ENCODE measurements around the gene WWOX. TPM values are rescaled to one million over a fixed set of nuclear protein-coding genes. Genes with fewer than 3 reads are reported as not detected.

The WWOX gene
- total RNA-seq, 1 experiment from 2014 or later, result 13.0 TPM

DNA sequence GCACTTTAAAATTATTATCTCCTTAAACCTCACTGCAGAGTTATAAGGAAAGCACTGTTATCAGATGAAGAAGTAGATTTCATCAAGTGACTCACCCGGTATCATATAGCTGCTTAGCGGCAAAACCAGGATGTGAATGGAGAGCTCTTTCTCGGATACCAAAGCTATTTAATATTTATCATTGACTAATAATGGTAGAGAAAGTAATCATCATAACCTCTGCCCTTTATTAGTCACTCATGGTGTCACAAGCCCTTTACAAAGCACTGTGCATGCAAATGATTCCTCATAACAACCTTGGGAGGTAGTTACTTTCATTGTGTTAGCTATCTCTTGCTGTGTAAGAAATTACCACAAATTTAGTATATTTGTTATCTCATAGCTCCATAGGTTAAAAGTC is 908.2 kb downstream of the WWOX start:
- no peak for DNase-seq (ENCODE audit: low read depth)

GRCh38 chr16:79008036-79008868 is 908.8 kb downstream of the WWOX start:
- no peak for DNase-seq (ENCODE audit: low read depth)

- no peak for DNase-seq (ENCODE audit: low read depth)
Observed at GRCh38 chr16:79008869-79009179, 909.4 kb downstream of the WWOX start.

DNA sequence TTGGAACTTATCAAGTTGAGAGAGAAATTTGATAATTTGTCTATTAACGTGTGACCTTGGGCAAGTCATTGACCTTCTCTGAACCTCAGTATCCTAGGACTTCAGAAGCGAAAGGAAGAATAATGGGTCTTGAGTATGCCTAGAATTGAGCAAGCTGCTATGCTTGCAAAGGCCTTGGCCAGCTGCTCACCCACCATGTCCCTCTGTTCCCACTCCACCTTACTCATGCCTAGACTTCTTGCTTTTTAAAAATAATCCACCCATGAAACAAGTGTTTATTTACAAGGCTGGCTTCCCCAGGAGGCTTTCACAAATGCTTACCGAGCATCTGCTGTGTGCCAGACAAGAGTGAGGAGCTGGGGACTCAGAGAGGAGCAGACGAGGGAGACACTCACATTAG is 910.4 kb downstream of the WWOX start:
- DNase-seq (ENCODE audit: low read depth), result no peak

DNA sequence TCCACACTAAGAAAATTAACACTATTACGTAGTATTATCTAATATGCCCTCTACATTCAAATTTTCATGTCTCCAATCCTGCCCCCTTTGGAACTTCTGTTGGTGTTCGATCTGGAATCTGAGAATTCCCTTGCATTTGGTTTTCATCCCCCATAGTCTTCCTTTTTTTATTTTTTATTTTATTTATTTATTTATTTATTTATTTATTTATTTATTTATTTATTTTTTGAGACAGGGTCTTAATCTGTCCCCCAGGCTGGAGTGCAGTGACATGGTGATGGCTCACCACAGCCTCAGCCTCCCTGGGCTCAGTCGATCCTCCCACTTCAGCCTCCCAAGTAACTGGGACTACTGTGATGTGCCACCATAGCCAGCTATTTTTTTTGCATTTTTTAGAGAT is 911.8 kb downstream of the WWOX start:
- DNase-seq (ENCODE audit: low read depth), result no peak

DNA sequence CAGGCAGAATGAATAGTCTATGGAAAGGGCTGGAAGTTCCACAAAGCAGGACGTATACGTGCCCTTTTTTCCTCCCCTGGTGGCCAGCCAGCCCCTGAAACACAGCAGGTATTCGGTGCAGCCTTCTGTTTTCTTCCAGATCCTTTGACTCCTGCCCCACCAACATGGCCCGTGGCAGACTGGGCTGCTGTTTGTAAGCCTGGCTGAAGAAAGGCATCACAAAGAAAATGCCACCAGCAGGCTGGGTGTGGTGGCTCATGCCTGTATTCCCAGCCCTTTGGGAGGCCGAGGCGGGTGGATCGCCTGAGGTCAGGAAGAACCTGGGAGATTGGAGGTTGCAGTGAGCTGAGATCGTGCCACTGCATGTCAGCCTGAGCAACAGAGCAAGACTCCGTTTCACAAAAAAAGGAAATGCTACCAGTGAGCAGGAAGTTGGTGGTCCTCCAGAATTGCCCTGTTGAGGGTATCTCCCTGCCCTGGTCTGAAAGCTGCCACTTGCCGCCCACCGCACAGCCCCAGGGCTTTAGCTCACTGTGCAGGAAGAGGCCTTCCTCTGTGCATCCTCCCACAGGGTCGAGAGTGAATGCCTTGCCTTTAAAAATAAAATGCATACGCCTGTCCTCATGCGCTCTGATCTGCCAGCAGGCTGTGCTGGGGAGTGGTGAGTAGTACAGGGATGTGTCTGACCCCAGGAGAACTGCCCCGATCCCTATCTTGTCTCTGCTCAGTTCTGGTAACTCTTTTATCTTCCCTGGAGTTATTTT is 913.4 kb downstream of the WWOX start:
- DNase-seq (ENCODE audit: low read depth), result no peak

DNA sequence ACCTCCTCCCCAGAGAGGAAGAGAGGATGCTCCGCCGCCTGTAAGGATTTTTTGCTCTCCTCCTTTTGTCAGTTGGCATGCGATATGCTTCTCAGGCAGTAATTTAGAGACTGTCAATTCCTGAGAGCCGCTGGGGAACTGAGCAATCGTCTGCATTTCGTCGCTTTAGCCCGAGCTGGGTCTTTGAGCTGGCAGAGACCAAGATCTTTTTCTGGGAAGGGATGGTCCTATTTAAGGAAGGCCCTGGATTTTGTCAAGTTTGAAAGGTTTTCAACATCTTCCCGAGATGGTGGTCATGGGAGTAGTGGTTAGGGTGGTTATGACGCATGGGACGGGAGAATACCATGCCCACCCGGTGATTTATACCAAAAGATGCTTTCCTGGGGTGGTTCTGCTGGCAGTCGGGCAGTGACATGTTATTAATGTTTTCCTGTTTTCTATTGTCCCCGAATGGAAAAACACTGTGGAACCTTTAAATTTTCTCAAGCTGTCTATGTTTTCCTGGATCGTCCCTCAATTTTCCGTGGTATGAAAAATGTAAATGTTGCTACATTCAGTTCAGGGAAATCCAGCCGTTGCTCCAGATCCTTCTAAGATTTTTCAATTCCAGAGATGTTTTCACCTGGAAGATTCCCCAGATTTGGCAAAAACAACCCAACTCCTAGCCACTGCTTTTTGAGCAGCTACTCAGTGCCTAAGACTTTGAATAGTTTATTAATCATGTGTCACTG is 914.6 kb downstream of the WWOX start:
- DNase-seq (ENCODE audit: low read depth), result no peak

- no peak for DNase-seq (ENCODE audit: low read depth)
Observed at GRCh38 chr16:79018650-79019429, 919.4 kb downstream of the WWOX start.

GRCh38 chr16:79019431-79019830 is 920.0 kb downstream of the WWOX start:
- DNase-seq (ENCODE audit: low read depth), result no peak

DNA sequence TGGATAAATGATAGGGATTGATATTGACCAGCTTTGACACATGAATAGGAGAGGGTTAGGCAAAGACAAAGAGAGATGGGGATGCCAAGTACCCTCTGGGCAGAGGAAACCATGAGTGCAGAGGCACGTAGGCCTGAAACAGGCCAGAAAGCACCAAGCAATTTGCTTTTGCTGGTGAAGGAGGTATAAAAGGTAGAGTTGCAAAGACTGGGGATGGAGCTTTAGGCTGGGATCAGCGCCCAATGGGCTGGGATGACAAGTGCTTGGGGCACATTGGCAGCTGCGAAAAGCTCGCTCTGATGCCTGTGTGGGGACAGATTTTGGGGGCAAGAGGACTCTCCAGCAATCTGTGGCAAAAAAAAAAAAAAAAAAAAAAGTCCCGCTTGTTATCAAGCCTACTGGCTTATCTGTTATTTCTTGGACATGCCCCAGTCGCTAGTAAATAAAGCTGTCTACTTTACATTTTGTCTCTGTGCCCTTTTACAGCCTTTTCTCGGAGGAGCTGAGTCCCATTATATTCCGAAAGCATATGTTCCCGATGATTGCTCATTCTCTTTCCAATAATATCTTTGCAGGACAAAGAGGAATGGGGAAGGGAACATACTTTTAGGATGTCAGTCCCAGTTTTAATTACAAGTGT is 922.7 kb downstream of the WWOX start:
- DNase-seq (ENCODE audit: low read depth), result no peak

DNA sequence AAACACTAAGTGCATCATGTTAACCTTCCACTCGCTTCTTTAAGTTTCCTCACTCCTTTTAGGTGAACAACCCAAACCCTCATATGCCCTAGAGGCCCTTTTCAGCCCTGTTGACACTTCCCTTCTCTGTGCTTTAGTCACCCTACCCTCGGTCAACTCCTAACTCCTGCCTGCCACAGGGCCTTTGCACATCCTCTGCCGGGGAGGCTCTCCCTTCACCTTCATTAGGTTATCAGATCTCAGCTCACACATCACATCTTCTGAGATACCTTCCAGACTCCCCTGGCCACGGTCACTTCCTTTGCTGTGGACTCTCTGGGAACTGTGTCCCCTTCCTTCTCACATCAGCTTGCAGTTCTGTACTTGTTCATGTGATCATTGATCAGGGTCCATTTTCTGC is 926.7 kb downstream of the WWOX start:
- no peak for DNase-seq (ENCODE audit: low read depth)

DNA sequence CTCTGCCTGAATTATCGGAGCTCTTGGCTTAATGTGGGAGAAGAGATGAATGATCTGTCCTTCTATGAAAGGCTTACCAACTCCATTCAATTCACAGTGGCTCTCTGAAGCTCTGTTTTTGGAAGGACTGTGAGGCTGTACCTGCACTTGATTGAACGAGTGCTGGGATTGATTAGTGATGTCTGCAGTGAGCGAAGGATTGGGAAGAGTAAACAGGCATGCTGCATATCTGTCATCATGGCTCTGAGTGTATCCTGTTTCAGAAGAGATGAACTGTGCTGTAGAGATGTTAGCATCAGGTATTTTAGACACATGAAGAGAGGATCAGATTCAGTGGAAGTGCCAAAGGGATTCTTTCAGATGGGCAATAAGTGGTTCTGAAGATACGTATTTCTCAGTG is 937.1 kb downstream of the WWOX start:
- no peak for DNase-seq (ENCODE audit: low read depth)

DNA sequence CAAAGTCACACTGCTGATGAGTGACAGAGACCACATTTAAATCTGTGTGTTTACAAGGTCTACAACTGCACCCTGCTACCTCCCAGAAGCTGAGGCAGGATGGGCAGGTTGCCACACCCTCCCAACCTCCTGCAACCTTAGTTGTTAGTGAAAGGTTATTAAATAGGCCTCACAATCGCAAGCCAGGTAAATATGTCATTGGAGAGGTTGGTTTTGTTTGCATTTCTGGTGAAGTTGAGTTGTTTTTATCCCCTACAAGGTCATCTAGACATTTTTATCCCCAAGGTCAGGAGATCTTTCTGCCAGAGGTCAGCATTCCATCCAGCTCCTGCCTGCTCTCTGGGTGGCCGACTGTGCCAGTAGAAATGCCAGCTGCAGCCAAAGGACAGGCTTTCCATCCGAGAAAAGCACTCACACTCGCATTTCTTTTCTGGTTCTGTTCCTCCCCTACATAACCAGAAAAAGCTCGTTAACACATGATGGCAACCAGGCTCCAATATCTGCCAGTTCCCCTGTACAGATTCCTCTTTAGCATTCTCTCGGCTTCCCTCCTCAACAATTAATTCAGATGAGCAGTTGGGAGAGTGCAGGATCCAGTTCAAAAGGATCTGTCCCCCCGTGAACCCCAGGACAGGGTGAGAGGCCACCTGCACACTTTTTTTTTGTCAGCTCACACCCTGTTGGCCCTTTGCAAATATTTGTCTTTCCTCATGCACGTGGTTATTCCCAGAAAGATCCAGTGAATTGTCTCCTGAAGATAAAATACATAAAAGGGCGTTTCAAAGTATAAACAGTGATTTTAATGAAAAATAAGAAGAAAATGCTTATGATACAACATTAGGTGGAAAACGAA is 938.3 kb downstream of the WWOX start:
- no peak for DNase-seq (ENCODE audit: low read depth)

DNA sequence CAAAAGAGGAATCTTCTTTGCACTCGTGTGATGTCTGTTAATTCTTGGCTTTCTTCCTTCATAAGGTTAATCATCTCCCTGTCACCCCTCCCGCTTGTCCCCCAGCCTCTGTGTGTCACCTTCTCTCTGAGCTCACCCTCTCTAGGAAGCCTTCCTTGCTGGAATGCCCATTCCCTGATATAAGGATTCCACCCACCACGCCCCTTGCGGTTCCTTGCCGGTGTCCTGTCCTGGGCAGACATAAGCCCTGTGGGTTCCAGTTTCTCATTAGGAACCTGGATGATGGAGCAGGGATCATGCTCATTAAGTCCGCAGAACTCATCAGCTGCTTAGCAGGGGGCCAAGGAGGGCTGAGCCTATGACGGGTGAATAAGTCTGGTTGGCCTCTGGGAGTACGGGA is 941.8 kb downstream of the WWOX start:
- no peak for DNase-seq (ENCODE audit: low read depth)

- no peak for DNase-seq (ENCODE audit: low read depth)
Observed at GRCh38 chr16:79042141-79042540, 942.7 kb downstream of the WWOX start.

DNA sequence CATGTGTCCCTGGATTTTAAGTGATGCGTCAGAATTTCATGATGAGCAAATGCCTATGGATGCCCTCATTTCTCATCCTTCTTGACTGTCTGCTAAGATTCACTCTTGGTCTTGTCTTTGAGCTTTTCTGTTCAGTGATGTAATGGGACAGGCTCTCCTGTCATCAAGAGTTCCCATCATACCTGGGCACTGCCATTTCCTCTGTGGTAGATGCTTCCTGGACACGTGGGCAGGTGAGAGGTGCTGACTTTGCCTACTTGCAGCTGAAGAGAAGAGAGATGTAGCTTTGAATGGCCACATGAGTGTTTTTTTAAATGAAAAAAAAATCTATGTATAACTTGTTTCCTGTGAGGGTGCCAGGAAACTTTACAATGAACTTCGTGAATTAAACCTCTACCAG is 943.4 kb downstream of the WWOX start:
- no peak for DNase-seq (ENCODE audit: low read depth)

DNA sequence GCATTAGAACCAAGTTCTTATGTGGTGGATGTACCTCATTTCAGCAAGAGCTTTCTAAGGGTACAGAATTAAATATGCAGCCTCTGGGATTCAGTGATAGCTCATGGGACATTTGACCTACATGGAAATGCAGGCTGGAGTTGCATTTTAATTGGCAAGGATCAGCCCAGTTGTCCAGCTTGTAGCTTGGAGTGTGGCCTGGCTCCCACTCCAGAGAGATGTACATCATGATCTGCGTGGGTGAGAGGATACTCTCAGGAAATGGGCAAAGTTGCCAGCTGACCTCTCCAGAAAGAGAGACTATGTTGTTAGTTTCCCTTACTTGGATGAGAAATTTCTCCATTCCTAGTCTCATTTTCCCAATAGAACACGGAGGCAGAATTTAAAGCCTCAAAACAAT is 945.7 kb downstream of the WWOX start:
- no peak for DNase-seq (ENCODE audit: low read depth)

DNA sequence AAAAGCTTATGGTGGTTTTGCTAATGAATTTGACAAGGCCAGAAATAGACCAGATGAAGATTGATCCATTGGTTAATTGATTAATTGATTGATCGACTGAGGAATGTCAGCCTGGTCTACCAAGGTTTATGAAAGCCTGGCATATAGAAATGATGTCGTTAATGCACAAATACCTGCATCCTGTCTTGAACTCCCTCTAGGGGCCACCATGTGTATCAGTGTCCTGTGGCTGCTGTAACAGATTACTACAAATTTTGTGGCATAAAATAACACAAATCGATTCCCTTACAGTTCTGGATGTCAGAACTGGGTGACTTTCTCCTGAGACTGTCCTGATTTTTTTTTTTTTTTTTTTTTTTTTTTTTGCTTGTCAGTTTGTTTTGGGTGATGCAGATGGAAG is 947.9 kb downstream of the WWOX start:
- no peak for DNase-seq (ENCODE audit: low read depth)

DNA sequence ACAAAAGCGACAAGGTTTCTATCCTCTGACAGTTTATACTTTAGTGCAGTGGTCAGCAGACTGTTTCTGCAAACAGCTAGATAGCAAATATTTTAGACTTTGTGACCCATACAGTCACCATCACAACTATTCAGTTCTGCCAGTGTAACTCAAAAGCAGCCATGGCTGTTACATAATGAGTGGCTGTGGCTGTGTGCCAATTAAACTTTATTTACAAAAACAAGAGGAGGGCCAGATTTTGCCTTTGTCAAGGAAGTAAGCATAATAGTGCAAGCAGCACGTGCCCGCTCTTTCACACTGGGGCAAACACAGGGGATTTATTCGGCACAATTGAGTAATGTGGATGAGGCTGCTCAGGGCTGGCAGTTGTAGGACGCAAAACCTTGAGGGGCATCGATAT is 949.6 kb downstream of the WWOX start:
- no peak for DNase-seq (ENCODE audit: low read depth)

DNA sequence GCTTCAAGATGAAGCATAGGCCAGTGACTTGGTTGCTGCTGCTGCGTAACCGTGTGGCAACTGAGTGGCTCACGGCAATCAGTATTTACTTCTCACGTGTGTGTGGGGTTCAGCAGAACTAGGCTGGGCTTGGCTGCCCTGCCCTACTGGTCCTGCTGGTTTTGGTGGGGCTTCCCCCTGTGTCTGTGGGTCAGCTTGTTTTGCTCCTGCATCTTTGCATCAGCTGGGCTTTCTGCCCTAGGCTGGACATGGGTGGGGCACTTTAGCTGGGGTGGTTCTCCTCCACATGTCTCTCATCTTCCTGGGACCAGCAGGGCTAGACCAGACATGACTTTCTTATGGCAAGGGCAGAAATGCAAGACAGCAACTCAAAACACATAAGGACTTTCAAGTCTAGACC is 950.6 kb downstream of the WWOX start:
- DNase-seq (ENCODE audit: low read depth), result no peak

Measured in LHCN-M2 (cell line).